Endothelial cell of umbilical vein (primary cell): ENCODE data around the gene EXOC1. TPM values are rescaled to one million over a fixed set of nuclear protein-coding genes. Genes with fewer than 3 reads are reported as not detected.

Experiments
- BruUV-seq: library from RNA; stranded (reverse); fragments of 400-500 nt; replicated peaks from 2 replicates; lab custom pipeline; 2021; lab: Mats Ljungman, UMichigan
- CTCF ChIA-PET: fragments of 300-600, 350-600 bp; sonication (Branson Sonifier 250); formaldehyde crosslinking; loops from one replicate; lab custom pipeline; 2021; ENCODE audit warnings: antibody characterized with exemption, inconsistent platforms; lab: Charles Lee
- POLR2A ChIA-PET: fragments of 300-600, 350-600 bp; sonication (Branson Sonifier 250); formaldehyde crosslinking; loops from one replicate; lab custom pipeline; 2021; ENCODE audit warnings: antibody characterized with exemption, inconsistent platforms; lab: Charles Lee
- DNase-seq: peaks from one replicate; pipeline ENCODE4 v3.0.0-alpha.2; 2011; ENCODE audit warnings: low read depth, low spot score
- FAIRE-seq: peaks from 2 replicates; lab custom pipeline; 2011; peaks lifted over from hg19 to GRCh38; lab: Jason Lieb, UNC
- H2AFZ ChIP-seq: 2 replicates; pipeline ENCODE4 v1.6.0; 2012; ENCODE audit warnings: low read depth, low read length, control low read depth, inconsistent platforms
- H3K27ac ChIP-seq: 2 replicates; pipeline ENCODE4 v1.5.1; 2011; ENCODE audit warnings: low read depth, mild to moderate bottlenecking, control low read depth, low read length, moderate library complexity; ENCODE audit not compliant: insufficient read depth
- H3K27me3 ChIP-seq, 2 experiments: 2 replicates each; pipeline versions ENCODE4 v1.6.0 to v1.6.1; 2011; ENCODE audit warnings: low read length in 2 of 2, mixed read lengths in 1 of 2; ENCODE audit not compliant: control insufficient read depth in 2 of 2, insufficient read depth in 2 of 2
- H3K36me3 ChIP-seq, 2 experiments: 2 replicates in 1 of 2; 3 replicates in 1 of 2; pipeline ENCODE4 v1.5.1; 2011; ENCODE audit warnings: low read length in 2 of 2, mild to moderate bottlenecking in 1 of 2, moderate library complexity in 1 of 2; ENCODE audit not compliant: control insufficient read depth in 2 of 2, insufficient read depth in 2 of 2; ENCODE audit errors: extremely low read depth in 1 of 2
- H3K4me1 ChIP-seq: 3 replicates; pipeline ENCODE4 v1.5.1; 2011; ENCODE audit warnings: mild to moderate bottlenecking, low read length; ENCODE audit not compliant: control insufficient read depth, insufficient read depth; ENCODE audit errors: extremely low read depth
- H3K4me2 ChIP-seq: 2 replicates; pipeline ENCODE4 v1.6.1; 2011; ENCODE audit warnings: low read length, control low read depth, mixed read lengths; ENCODE audit not compliant: insufficient read depth
- H3K4me3 ChIP-seq, 3 experiments: fragments of 200-600 bp in 1 of 3; sonication (generic), shearing (Covaris generic) in 1 of 3; replicated peaks in 1 of 3; 2 replicates each; pipeline ENCODE4 v1.5.1; 2011 to 2016; ENCODE audit warnings: control low read depth in 3 of 3, low read length in 3 of 3, mild to moderate bottlenecking in 2 of 3, inconsistent platforms in 1 of 3, low read depth in 1 of 3, moderate library complexity in 1 of 3; ENCODE audit not compliant: insufficient read depth in 1 of 3
- H3K79me2 ChIP-seq: 2 replicates; pipeline ENCODE4 v1.6.0; 2012; ENCODE audit warnings: low read length, inconsistent platforms; ENCODE audit not compliant: control insufficient read depth, insufficient read depth
- H3K9ac ChIP-seq: replicated peaks from 2 replicates; pipeline ENCODE3; 2011; ENCODE audit warnings: low read length, control low read depth; ENCODE audit not compliant: insufficient read depth; ENCODE audit errors: extremely low read depth
- H3K9me1 ChIP-seq: replicated peaks from 3 replicates; pipeline ENCODE4 v1.6.0; 2011; ENCODE audit warnings: mild to moderate bottlenecking, low read length; ENCODE audit not compliant: control insufficient read depth, insufficient read depth; ENCODE audit errors: extremely low read depth
- H3K9me3 ChIP-seq: replicated peaks from 2 replicates; pipeline ENCODE4 v1.5.1; 2012; ENCODE audit warnings: low read length, inconsistent platforms; ENCODE audit not compliant: control insufficient read depth, insufficient read depth
- H4K20me1 ChIP-seq: replicated peaks from 2 replicates; pipeline ENCODE3; 2011; ENCODE audit warnings: mild to moderate bottlenecking, low read length; ENCODE audit not compliant: control insufficient read depth, insufficient read depth; ENCODE audit errors: extremely low read depth
- EZH2 ChIP-seq: IDR thresholded peaks from 2 replicates; pipeline ENCODE4 v1.6.1; 2012; ENCODE audit warnings: borderline replicate concordance, low read depth, mild to moderate bottlenecking, moderate library complexity, low read length, inconsistent platforms; ENCODE audit not compliant: severe bottlenecking
- FOS ChIP-seq: IDR thresholded peaks from 2 replicates; pipeline ENCODE4 v1.6.1; 2011; ENCODE audit warnings: mild to moderate bottlenecking, low read length, moderate library complexity, borderline replicate concordance; ENCODE audit not compliant: insufficient read depth
- GATA2 ChIP-seq: IDR thresholded peaks from 2 replicates; pipeline ENCODE4 v1.7.0; 2011; ENCODE audit warnings: low read depth, mild to moderate bottlenecking, moderate library complexity, mixed read lengths, low read length; ENCODE audit not compliant: insufficient read length, insufficient read depth
- JUN ChIP-seq: IDR thresholded peaks from 2 replicates; pipeline ENCODE4 v1.6.1; 2011; ENCODE audit warnings: borderline replicate concordance, low read depth; ENCODE audit not compliant: insufficient read length, insufficient read depth
- MYC ChIP-seq: IDR thresholded peaks from one replicate; pipeline ENCODE4 v1.6.1; 2011; ENCODE audit warnings: mild to moderate bottlenecking, low read depth, low read length
- POLR2A ChIP-seq: IDR thresholded peaks from 2 replicates; pipeline ENCODE4 v1.6.1; 2012; ENCODE audit warnings: low read depth, mild to moderate bottlenecking, control low read depth, low read length
- dilution Hi-C: fragments of 300-500 bp; cut with MboI; formaldehyde crosslinking; loops from one replicate; pipeline ENCODE4 v1.15.0; 2019; ENCODE audit warnings: low sequenced_read_pairs; ENCODE audit not compliant: extremely low pct_ligation_motif_present
- intact Hi-C: fragments of 100-400 bp; cut with micrococcal nuclease; formaldehyde crosslinking; loops from one replicate; pipeline ENCODE4 v1.10.0; 2022
- polyA plus RNA-seq, 4 experiments: library from polyadenylated mRNA; depleted of rRNA in 3 of 4; stranded (reverse) in 3 of 4; unstranded in 1 of 4; fragments of >200 nt; gene quantifications; 2 replicates each; pipeline versions ENCODE4 v1.2.1 to v1.2.3, GENCODE V29; 2011 to 2012; ENCODE audit warnings: missing spikeins in 1 of 4
- total RNA-seq: library from RNA; stranded (reverse); gene quantifications from 2 replicates; pipeline ENCODE4 v1.2.3, GENCODE V29; 2021
- TF ChIP-seq, protein P1 (sequence below), 2 donors: IDR thresholded peaks; 1 replicate in 1 of 2; 2 replicates in 1 of 2; pipeline ENCODE4 v1.5.1; 2011; ENCODE audit warnings: low read length in 2 of 2, mild to moderate bottlenecking in 2 of 2, moderate library complexity in 2 of 2, control low read depth in 1 of 2, inconsistent platforms in 1 of 2, low read depth in 1 of 2; ENCODE audit not compliant: insufficient read depth in 1 of 2; ENCODE audit errors: extremely low read depth in 1 of 2
- TF ChIP-seq, protein P2 (sequence below): IDR thresholded peaks from 2 replicates; pipeline ENCODE4 v1.6.1; 2011; ENCODE audit not compliant: insufficient read depth, insufficient read length

EXOC1 gene
- total and polyA plus RNA-seq, 2 donors (not counting 3 experiments of a cell fraction or from before 2014, with no cell fraction given), result 11.6 to 33.3 TPM

DNA sequence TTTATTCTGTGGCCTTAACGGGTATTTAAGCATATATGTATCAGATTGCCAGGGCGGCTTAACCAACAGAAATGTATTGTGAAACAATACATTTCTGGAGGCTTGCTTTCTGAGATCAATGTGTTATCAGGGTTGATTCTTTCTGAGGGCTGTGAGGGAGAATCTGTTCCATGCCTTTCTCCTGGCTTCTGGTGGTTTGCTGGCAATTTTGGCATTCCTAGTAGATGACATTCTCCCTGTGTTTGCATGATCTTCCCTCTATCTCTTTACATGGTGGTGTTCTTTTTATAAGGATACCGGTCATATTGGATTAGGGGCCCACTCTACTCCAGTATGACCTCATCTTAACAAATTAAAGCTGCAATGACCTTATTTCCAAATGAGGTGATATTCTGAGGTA is 78.4 kb downstream of the EXOC1 start:
- Histone ChIP-seq H3K4me2 (no peak overlapping the region), H3K9ac (no peak overlapping the region), H3K4me1 (no peaks in the 10 kb centered on the region), H3K9me3 (no peaks in the 10 kb centered on the region), H2AFZ (no peak overlapping the region), H3K27me3 (no peaks in the 10 kb centered on the region), H4K20me1 (no peaks in the 10 kb centered on the region), H3K79me2 (no peaks in the 10 kb centered on the region), H3K9me1 (no peaks in the 10 kb centered on the region), H3K36me3 (no peaks in the 10 kb centered on the region), H3K4me3 (no peak overlapping the region), H3K27ac (no peak overlapping the region)
- dilution Hi-C loops, result no loop called here
- ChIA-PET POLR2A (no interaction called here), CTCF (interaction anchor here (2.4 kb wide), 1 partner anchor 17 kb away, joined by 11 read pairs; the partner anchor contains the start of gene CEP135)
- no TSS peak for BruUV-seq
- DNase-seq, result no peak
- TF ChIP-seq EZH2 (no peak), GATA2 (no peak), FOS (no peak), MYC (no peak), JUN (no peak), POLR2A (no peak)
- TF ChIP-seq, protein P1, sequence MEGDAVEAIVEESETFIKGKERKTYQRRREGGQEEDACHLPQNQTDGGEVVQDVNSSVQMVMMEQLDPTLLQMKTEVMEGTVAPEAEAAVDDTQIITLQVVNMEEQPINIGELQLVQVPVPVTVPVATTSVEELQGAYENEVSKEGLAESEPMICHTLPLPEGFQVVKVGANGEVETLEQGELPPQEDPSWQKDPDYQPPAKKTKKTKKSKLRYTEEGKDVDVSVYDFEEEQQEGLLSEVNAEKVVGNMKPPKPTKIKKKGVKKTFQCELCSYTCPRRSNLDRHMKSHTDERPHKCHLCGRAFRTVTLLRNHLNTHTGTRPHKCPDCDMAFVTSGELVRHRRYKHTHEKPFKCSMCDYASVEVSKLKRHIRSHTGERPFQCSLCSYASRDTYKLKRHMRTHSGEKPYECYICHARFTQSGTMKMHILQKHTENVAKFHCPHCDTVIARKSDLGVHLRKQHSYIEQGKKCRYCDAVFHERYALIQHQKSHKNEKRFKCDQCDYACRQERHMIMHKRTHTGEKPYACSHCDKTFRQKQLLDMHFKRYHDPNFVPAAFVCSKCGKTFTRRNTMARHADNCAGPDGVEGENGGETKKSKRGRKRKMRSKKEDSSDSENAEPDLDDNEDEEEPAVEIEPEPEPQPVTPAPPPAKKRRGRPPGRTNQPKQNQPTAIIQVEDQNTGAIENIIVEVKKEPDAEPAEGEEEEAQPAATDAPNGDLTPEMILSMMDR (IDR thresholded peaks at IDR 0.05; ENCODE audit: extremely low read depth in 1 of 2, insufficient read depth in 1 of 2, low read depth in 1 of 2, low read length in 2 of 2), result no peak
- TF ChIP-seq, protein P2, sequence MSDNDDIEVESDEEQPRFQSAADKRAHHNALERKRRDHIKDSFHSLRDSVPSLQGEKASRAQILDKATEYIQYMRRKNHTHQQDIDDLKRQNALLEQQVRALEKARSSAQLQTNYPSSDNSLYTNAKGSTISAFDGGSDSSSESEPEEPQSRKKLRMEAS, result no peak
- no peak for FAIRE-seq
- intact Hi-C loops, result no loop called here
